Cardiac septum (tissue), 1 donor: Measurements from ENCODE around the gene RGS9. TPM values are rescaled to one million over a fixed set of nuclear protein-coding genes. Genes with fewer than 3 reads are reported as not detected.
"Not testable (repeated sequence)": the region's sequence is repeated elsewhere in the genome, so short reads cannot be mapped to it uniquely, and the experiment has no call there.

Experiments used
- DNase-seq: peaks from one replicate; pipeline ENCODE4 v3.0.0-alpha.2; 2020; ENCODE audit warnings: low spot score
- intact Hi-C: fragments of 100-400 bp; cut with DNase I; formaldehyde crosslinking; loops from one replicate; pipeline ENCODE4 v1.14.0; 2022
- long read RNA-seq: library from polyadenylated mRNA; unstranded; transcript quantifications from one replicate; pipeline ENCODE4 v2.0.0, GENCODE V29; 2021
- total RNA-seq: library from RNA; stranded (reverse); fragmentation: NEBNext Ultra II Directional; extraction: Animal tissue kit (Norgen Biotek cat#: 25700); gene quantifications from one replicate; pipeline ENCODE4 v1.2.1, GENCODE V29; 2021
- donor health status: DM: no; HTN: no; CAD: no.

RGS9 gene
- 0.38 TPM for total RNA-seq
- long read RNA-seq = 0 reads

DNA sequence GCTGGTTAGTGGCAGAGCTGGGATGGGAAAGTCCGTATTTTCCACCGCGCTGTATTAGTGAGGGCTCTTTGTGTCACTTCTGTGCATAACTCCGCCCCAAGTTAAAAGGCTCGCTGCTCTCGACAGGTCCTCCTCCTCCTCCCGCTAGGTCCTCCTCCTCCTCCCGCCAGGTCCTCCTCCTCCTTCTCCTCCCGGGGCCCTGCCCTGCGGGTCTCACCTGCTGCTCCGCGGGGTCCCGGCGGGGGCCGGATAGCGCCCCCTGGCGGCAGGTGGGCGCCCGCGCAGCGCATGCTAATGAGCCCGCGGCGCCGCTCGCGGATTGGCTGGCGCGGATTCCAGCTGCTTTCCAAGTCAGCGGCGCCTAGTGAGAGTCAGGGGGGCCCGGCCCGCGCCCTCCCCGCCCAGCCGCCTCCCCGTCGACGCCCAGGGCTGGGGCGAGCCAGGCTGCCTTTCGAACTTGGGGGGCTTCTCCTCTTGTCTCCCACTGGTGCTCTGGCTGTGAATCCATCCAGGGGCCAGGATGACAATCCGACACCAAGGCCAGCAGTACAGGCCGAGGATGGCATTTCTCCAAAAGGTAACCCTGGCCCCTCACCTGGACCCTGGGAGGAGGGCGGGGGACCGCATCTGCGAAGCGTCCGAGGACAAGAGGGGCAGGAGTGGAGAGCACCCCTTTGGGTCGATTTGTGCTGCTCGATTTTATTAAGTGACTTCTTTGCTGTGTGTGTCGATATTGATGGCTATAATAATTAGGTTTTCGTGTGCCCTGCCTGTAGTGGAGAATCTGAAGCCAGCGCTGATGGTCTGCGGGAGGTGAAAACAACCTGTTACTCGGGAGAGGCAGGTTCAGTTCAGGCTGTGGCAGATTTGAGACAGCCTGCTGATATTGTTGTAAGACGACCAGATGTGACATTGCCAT lies at the start of gene RGS9:
TSS of gene RGS9 (plus strand) at position 350 of the 919 bp plus-strand sequence. CDS start at position 521, 171 bp downstream.
- peak; percentile 90 for DNase-seq
- intact Hi-C loops = no loop called here

DNA sequence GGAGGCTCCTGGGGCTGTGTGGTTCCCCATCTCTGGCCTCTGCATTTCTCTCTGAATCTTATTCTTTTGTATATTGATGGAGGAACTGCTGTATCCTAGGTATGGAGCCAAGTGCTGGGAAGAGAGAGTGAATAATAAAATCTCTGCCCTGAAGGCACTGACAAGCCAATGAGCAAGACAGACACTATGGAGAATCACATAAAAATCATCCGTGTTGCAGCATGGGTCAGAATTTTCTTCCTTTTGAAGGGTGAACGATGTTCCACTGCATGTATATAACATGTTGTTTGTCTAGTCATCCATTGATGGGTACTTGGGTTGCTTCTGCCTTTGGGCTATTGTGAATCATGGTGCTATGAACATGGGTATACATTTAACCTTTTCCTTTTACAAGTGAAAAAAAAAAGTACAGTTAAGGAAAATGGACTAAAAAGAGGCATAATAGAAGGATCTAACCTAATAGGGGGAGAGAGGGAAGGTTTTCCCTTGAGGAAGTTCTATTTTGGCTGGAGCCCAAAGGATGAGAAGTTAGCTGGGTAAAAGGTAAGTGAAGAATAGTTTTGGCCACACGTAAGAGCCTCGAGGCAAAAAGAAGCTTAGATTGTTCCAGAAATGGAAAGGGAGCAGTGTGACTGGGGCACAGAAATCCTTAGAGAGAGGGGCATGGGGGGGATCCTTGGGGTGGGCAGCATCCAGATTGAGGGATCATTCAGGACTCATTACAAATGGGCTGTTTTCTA lies 48.4 kb upstream of the RGS9 start:
- intact Hi-C loops = no loop called here
- DNase-seq = no peak

DNA sequence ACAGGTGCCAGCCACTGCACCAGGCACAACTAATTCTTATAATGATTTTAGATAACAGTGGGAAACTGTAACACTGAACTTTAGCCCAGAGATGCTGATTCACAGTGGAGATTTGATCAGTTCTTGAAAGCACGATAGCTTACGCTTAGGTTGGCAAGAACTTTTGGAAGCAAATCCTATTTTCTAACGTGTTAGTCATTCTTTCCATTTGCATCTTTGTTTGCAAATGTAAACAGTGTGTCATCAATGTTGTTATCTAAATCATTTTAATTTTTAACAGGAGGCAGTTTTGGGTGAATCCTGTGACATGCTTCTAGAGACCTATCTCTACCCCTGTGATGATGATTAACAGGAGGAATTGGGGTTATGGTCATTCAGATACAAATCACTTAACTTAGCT lies 44.9 kb upstream of the RGS9 start:
- no peak for DNase-seq
- intact Hi-C loops = no loop called here

DNA sequence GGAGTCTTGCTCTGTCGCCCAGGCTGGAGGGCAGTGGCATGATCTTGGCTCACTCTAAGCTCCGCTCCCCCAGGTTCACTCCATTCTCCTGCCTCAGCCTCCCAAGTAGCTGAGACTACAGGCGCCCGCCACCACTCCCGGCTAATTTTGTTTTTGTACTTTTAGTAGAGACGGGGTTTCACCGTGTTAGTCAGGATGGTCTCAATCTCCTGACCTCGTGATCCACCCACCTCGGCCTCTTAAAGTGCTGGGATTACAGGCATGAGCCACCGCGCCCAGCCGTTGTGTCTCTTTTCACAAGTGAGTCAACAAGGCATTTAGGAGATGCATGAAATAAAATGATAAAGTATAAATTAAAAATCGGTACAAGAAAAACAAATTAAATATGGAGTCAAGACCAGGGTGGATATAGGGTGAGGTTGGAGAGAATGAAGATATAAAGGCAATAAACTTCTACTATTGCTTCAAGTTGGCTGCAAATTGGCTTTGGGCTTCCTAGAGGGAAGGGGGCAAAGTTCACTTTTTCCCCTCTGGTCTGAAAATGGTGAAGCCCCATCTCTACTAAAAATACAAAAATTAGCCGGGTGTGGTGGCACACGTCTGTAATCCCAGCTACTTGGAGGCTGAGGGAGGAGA lies 44.3 kb upstream of the RGS9 start:
- intact Hi-C loops, DNase-seq: not testable (repeated sequence)

DNA sequence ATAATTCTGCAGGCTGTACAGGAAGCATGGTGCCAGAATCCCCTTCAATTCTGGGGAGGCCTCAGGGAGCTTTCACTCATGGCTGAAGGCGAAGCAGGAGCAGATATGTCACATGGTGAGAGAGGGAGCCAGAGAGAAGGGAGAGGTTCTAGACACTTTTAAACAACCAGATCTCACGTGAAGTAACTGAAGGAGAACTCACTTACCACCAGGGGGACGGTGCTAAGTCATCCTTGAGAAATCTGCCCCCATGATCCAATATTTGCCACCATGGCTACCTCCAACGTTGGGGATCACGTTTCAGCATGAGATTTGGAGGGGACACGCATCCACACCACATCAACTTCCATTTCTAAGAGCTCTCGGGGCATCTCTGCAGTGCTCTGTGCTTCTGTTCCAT lies 43.2 kb upstream of the RGS9 start:
- DNase-seq = no peak
- intact Hi-C loops = no loop called here

DNA sequence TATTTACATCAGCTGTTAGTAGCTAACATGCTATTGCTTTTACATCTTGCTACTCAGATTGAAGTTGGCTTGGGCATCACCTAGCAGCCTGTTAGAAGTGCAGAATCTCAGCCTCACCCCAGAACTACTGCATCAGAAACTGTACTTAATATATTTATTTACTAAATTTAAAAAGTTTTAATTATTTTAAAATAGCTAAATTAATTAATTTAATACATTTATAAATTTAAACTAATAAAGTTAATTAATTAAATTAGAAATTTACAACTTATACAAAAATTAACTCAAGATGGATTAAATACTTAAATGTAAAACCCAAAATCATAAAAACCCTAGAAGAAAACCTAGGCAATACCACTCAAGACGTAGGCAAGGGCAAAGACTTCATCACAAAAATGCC lies 41.7 kb upstream of the RGS9 start:
- intact Hi-C loops = no loop called here
- no peak for DNase-seq

DNA sequence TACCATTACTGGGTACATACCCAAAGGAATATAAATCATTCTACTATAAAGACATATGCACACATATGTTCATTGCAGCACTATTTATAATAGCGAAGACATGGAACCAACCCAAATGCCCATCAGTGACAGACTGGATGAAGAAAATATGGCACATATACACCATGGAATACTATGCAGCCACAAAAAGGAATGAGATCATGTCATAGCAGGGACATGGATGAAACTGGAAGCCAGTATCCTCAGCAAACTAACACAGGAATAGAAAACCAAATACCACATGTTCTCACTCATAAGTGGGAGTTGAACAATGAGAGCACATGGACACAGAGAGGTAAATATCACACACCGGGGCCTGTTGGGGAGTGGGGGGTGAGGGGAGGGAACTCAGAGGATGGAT lies 40.8 kb upstream of the RGS9 start:
- DNase-seq, intact Hi-C loops: not testable (repeated sequence)

DNA sequence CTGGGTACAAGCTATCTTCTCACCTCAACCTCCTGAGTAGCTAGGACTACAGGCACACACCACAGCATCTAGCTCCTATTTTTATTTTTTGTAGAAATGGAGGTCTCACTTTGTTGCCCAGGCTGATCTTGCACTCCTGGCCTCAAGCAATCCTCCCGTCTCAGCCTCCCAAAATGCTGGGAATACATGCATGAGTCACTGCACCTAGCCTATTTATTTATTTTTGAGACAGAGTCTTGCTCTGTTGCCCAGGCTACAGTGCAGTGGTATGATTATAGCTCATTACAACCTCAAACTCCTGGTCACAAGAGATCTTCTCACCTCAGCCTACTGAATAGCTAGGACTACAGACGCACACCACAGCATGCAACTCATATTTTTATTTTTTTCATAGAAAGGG lies 40.1 kb upstream of the RGS9 start:
- DNase-seq = no peak
- intact Hi-C loops = no loop called here

DNA sequence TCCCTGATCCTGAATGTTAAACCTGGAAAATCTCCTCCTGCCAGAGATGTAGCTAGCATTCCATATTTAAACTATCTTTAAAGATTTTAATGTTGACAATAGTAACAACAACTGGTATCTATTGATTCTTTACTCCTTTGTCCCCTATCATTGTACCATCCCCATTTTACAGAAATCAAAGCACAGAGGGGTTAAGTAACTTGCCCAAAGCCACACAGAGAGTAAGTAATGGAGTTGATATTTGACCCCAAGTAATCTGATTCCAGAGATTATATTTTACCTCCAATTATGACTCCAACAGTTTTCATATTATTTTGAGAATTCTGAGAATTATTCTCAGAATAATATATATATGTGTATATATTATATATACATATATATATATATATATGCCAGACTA lies 37.7 kb upstream of the RGS9 start:
- intact Hi-C loops = no loop called here
- no peak for DNase-seq

DNA sequence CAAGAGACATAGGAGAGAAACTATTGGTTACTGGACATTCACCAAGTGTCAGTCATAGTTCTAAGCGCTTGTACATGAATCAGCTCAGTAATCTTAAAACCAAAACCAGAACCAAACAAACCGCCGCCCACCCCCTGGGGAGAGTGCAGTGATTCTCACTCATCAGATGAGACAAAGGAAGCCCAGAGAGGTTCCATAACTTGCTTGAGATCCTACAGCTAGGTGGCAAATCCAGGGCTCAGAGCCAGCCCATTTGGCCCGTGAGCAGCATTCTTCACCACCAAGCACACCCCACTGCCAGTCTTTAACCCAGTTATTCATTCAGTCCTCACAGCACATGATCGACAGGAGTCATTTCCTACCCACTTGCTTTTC lies 37.2 kb upstream of the RGS9 start:
- DNase-seq = no peak
- intact Hi-C loops = loop anchor here (5.0 kb wide), 2 partner anchors 43 to 138 kb away; partner anchors contain the start of gene GNA13

DNA sequence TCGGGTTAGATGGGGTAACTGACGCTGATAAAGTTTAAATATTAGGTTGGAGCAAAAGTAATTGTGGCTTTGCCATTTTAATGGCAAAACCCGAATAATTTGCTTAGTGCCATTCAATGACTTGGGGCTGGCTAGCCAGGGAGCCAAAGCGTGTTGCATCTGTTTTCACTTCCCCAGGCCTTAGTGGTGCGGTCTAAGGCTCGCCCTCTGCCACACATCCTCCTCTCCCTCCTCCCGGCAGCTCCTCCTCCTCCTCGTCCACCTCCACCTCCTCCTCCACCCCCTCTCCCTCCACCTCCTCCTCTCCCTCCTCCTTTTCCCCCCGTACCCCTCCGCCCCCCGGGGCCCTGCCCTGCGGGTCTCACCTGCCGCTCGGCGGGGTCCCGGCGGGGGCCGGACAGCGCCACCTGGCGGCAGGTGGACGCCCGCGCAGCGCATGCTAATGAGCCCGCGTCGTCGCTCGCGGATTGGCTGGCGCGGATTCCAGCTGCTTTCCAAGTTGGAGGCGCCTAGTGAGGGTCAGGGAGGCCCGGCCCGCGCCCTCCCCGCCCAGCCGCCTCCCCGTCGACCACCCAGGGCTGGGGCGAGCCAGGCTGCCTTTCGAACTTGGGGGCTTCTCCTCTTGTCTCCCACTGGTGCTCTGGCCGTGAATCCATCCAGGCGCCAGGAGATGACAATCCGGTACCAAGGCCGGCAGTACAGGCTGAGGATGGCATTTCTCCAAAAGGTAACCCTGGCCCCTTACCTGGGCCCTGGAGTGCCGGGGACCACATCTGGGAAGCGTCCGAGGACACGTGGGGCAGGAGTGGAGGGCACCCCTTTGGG lies 36.6 kb upstream of the RGS9 start:
- intact Hi-C loops = loop anchor here (5.0 kb wide), 2 partner anchors 43 to 138 kb away; partner anchors contain the start of gene GNA13
- peak; percentile 96 for DNase-seq

DNA sequence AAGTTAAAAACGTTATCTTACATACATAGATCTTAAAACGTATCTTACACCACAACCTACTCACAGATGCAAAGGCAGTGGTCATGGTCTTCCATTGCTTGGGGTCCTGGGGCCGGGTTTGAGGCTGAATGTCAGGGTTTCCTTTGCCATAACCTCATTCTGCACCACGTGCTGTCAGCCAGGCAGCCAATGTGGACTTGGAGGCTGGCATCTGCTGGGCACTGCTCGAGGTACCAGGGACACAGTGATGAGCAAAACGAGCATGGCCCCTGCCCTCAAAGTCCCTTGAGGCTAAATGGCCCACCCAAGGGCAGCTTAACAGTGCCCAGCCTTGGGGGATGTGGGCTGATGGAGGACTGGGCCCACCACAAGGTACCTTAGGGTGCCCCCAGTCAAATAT lies 35.8 kb upstream of the RGS9 start:
- DNase-seq = no peak
- intact Hi-C loops = loop anchor here (5.0 kb wide), 2 partner anchors 44 to 139 kb away; partner anchors contain the start of gene GNA13

DNA sequence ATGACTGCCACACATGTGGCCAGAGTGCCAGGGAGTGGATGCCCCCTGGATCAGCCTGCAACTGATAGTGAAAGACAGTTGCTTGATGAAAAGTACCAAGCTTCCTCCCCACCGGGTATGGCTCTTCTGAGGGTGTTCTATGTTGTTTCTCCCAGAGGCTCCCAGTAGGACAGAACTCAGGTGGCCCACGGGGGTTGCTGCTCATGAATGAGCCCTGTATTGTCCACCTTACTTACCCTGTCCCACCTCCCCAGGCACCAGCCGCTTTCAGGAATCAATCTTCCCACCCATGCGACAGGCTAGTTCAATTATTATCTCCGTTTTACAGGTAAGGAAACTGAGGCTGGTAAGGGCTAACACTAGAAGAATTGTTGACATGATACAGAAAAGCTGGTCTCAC lies 34.9 kb upstream of the RGS9 start:
- DNase-seq = no peak
- intact Hi-C loops = loop anchor here (5.0 kb wide), 2 partner anchors 45 to 140 kb away; partner anchors contain the start of gene GNA13

DNA sequence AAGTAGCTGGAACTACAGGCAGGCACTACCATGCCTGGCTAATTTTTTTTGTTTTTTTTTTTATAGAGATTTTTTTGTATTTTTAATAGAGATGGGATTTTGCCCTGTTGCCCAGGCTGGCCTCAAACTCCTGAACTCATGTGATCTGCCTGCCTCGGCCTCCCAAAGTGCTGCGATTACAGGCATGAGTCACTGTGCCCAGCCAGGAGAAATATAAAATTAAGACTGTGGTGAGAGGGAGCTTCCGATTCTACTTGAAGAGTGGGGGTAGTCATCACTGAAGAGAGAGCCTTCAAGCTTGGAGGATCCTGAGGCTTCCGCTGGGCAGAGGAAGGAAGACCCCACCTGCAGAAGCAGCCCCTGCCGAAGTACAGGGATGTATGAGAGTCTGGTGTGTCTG lies 34.4 kb upstream of the RGS9 start:
- DNase-seq = no peak
- intact Hi-C loops = loop anchor here (5.0 kb wide), 2 partner anchors 45 to 140 kb away; partner anchors contain the start of gene GNA13

DNA sequence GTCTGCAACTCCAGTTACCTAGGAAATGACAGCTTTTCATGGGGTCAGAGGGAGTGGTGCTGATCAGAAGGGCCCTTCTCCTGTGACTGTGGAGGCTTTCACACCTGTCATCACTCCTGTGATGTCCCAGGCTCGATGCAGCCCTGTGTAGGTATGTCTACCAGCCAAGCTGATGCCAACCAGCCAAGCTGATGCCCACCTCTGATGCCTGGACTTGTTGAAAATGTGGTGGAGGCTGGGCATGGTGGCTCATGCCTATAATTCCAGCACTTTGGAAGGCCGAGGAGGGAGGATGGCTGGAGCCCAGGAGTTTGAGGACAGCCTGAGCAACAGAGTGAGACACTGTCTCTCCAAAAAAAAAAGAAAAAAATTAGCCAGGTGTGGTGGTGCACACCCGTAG lies 33.7 kb upstream of the RGS9 start:
- intact Hi-C loops = loop anchor here (5.0 kb wide), 2 partner anchors 46 to 141 kb away; partner anchors contain the start of gene GNA13

DNA sequence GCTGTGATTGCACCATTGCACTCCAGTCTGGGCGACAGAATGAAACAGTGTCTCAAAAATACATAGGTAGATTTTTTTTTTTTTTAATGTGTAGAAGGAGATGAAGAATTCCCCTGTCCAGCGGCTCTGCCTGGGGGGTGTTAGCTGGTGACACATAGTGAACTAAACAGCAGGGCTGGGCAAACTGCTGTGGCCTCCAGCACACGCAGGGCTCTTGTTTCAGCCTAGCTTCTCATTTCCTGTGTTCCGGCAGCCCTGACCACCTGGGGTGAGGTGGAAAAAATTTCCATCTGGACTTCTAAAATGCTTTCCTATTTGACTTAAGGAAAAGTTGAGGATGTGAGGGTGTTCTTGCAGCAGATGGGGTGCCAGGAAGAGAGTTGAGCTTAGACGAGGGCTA lies 33.3 kb upstream of the RGS9 start:
- no peak for DNase-seq
- intact Hi-C loops = loop anchor here (5.0 kb wide), 2 partner anchors 47 to 142 kb away; partner anchors contain the start of gene GNA13

More for the DNA sequence above, 33.7 kb upstream of the RGS9 start:
- no peak for DNase-seq

DNA sequence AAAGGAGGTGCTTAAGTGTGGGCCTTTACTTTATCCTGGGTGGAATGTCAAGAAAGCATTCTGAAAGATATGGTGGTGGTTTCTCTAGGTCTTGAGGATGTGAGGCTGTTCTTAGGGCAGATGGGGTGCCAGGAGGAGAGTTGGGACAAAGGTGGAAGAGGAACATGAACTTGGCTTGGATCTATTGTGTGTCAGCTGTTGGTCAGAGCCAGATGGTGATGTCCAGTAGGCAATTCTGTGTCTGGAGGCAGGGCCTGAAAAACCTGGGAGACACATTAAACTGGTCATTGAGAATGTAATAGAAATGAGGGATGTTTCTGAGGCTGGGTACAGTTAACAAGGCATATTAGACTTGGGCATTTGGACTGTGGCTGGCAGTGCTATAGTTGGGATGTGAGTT lies 32.6 kb upstream of the RGS9 start:
- DNase-seq = no peak
- intact Hi-C loops = loop anchor here (5.0 kb wide), 2 partner anchors 47 to 142 kb away; partner anchors contain the start of gene GNA13

DNA sequence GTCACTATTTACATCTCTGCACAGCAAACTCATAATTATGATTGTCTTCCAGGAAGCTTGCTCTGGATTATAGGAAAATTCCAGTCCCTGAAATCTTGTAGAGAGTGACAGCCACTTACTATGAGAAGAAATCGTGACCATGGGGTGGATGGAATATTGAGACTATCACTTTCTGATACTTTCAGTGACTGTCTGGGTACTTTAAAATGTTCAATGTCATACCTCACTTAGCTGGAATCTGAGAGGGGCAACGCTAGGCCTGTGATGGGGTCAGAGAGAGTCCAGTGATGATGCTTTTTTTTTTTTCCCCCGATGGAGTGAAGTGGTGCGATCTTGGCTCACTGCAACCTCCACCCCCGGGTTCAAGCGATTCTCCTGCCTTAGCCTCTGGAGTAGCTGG lies 32.2 kb upstream of the RGS9 start:
- intact Hi-C loops = loop anchor here (5.0 kb wide), 2 partner anchors 48 to 143 kb away; partner anchors contain the start of gene GNA13
- no peak for DNase-seq

DNA sequence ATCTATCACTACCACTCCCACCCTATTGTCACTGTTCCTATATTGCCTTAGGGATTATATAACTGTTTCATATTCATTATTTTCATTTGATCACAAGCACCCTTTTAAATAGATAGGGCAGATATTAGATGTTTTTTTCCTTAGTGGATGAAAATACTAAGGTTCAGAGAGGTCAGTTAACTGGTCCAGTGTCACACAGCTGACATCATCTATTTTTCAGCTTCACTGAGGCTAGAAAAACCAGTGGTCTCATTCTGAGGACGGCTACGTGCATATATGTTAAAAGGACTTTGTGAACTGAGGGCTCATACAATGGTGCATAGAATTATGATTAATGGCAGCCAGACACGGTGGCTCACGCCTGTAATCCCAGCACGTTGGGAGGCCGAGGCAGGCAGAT lies 29.0 kb upstream of the RGS9 start:
- intact Hi-C loops = no loop called here
- DNase-seq = no peak
